GM18511 (cell line): Measurements from ENCODE around the gene PFKFB4.

Experiments used
- ATAC-seq: cut with Tn5 transposase; IDR thresholded peaks from one replicate; pipeline ENCODE4 v1.9.1; 2021; ENCODE audit warnings: mild to moderate bottlenecking, moderate library complexity; ENCODE audit not compliant: unreplicated experiment

Gene PFKFB4

GRCh38 chr3:48585411-48585810 lies 28.8 kb upstream of the PFKFB4 start:
- no peak for ATAC-seq

GRCh38 chr3:48584836-48585235 lies 28.2 kb upstream of the PFKFB4 start:
- no peak for ATAC-seq

GRCh38 chr3:48581621-48582481 lies 25.2 kb upstream of the PFKFB4 start:
- no peak for ATAC-seq

- no peak for ATAC-seq
Observed at GRCh38 chr3:48576647-48577046, 20.0 kb upstream of the PFKFB4 start.

- no peak for ATAC-seq
Observed at GRCh38 chr3:48575366-48575765, 18.8 kb upstream of the PFKFB4 start.

- ATAC-seq, result no peak
Observed at GRCh38 chr3:48573973-48574585, 17.5 kb upstream of the PFKFB4 start.

GRCh38 chr3:48572517-48572916 lies 15.9 kb upstream of the PFKFB4 start:
- ATAC-seq, result no peak

- no peak for ATAC-seq
Observed at GRCh38 chr3:48571938-48572337, 15.3 kb upstream of the PFKFB4 start.

GRCh38 chr3:48569808-48570450 lies 13.3 kb upstream of the PFKFB4 start:
- no peak for ATAC-seq

- ATAC-seq, result no peak
Observed at GRCh38 chr3:48569400-48569799, 12.8 kb upstream of the PFKFB4 start.

- ATAC-seq, result no peak
Observed at GRCh38 chr3:48568476-48568875, 11.9 kb upstream of the PFKFB4 start.

- ATAC-seq, result no peak
Observed at GRCh38 chr3:48567500-48567899, 10.9 kb upstream of the PFKFB4 start.

- no peak for ATAC-seq
Observed at GRCh38 chr3:48567090-48567489, 10.5 kb upstream of the PFKFB4 start.

GRCh38 chr3:48566401-48566760 lies 9.8 kb upstream of the PFKFB4 start:
- ATAC-seq, result no peak

GRCh38 chr3:48565591-48566400 lies 9.2 kb upstream of the PFKFB4 start:
- no peak for ATAC-seq

- no peak for ATAC-seq
Observed at GRCh38 chr3:48565186-48565585, 8.6 kb upstream of the PFKFB4 start.

GRCh38 chr3:48564667-48565066 lies 8.1 kb upstream of the PFKFB4 start:
- no peak for ATAC-seq

- ATAC-seq, result no peak
Observed at GRCh38 chr3:48564022-48564421, 7.4 kb upstream of the PFKFB4 start.

- ATAC-seq, result no peak
Observed at GRCh38 chr3:48563382-48563918, 6.8 kb upstream of the PFKFB4 start, which contains the start of gene UCN2. UCN2 (minus strand) TSS chr3:48563781; CDS start chr3:48563124, 657 bp downstream.

- ATAC-seq, result no peak
Observed at GRCh38 chr3:48562367-48563095, 5.9 kb upstream of the PFKFB4 start.
